MM.1S (cell line): Measurements from ENCODE around the gene NPAT.

Source experiments
- CTCF ChIP-seq: fragments of 300-600 bp; sonication (generic); IDR thresholded peaks from 2 replicates; pipeline ENCODE4 v1.5.1; 2016; ENCODE audit warnings: antibody characterized with exemption, low read length, mixed read lengths
- EZH2phosphoT487 ChIP-seq: fragments of 300-600 bp; sonication (generic); IDR thresholded peaks from 2 replicates; pipeline ENCODE4 v1.6.1; 2018; ENCODE audit warnings: antibody characterized with exemption, low read length

- TF ChIP-seq CTCF (no peak), EZH2phosphoT487 (no peak)
Observed at GRCh38 chr11:108147150-108147549, 75.3 kb downstream of the NPAT start.
